Ureter (tissue), 1 donor: Measurements from ENCODE around the gene ANKRD22. TPM values are rescaled to one million over a fixed set of nuclear protein-coding genes. Genes with fewer than 3 reads are reported as not detected.
"Not testable (repeated sequence)": the region's sequence is repeated elsewhere in the genome, so short reads cannot be mapped to it uniquely, and the experiment has no call there.

Experiments
- DNase-seq: peaks from one replicate; pipeline ENCODE4 v3.0.0-alpha.2; 2020; ENCODE audit warnings: low spot score
- total RNA-seq: library from RNA; stranded (reverse); gene quantifications from one replicate; pipeline ENCODE4 v1.2.4, GENCODE V29; 2023
- donor health status: DM: yes; HTN: yes; CAD: no.

Gene ANKRD22
- total RNA-seq, 1 donor from 2014 or later: 14.7 TPM

GRCh38 chr10:88877298-88877697, 25.7 kb upstream of the ANKRD22 start:
- DNase-seq: no peak

GRCh38 chr10:88875081-88875480, 23.4 kb upstream of the ANKRD22 start:
- no peak for DNase-seq

- no peak for DNase-seq
Measured at GRCh38 chr10:88874281-88874680, 22.6 kb upstream of the ANKRD22 start.

- no peak for DNase-seq
Measured at GRCh38 chr10:88873757-88874156, 22.1 kb upstream of the ANKRD22 start.

GRCh38 chr10:88870089-88870488, 18.4 kb upstream of the ANKRD22 start:
- DNase-seq: no peak

GRCh38 chr10:88866454-88866853, 14.8 kb upstream of the ANKRD22 start:
- no peak for DNase-seq

- no peak for DNase-seq
Measured at GRCh38 chr10:88865281-88865876, 13.7 kb upstream of the ANKRD22 start.

- no peak for DNase-seq
Measured at GRCh38 chr10:88861036-88861435, 9.4 kb upstream of the ANKRD22 start.

GRCh38 chr10:88858491-88858890, 6.8 kb upstream of the ANKRD22 start:
- no peak for DNase-seq

- no peak for DNase-seq
Measured at GRCh38 chr10:88857831-88858230, 6.2 kb upstream of the ANKRD22 start.

- no peak for DNase-seq
Measured at GRCh38 chr10:88854684-88855083, 3.0 kb upstream of the ANKRD22 start.

GRCh38 chr10:88853155-88853881, 1.7 kb upstream of the ANKRD22 start:
- no peak for DNase-seq

- no peak for DNase-seq
Measured at GRCh38 chr10:88852327-88852726, 683 bp upstream of the ANKRD22 start.

- DNase-seq: no peak
Measured at GRCh38 chr10:88850712-88851111, 932 bp downstream of the ANKRD22 start.

- DNase-seq: no peak
Measured at GRCh38 chr10:88849234-88849633, 2.4 kb downstream of the ANKRD22 start.

GRCh38 chr10:88848499-88848898, 3.1 kb downstream of the ANKRD22 start:
- no peak for DNase-seq

GRCh38 chr10:88843171-88843570, 8.5 kb downstream of the ANKRD22 start:
- DNase-seq: no peak

- DNase-seq: no peak
Measured at GRCh38 chr10:88841316-88842111, 10.1 kb downstream of the ANKRD22 start.

- DNase-seq: no peak
Measured at GRCh38 chr10:88840881-88841280, 10.8 kb downstream of the ANKRD22 start.

GRCh38 chr10:88840104-88840503, 11.5 kb downstream of the ANKRD22 start:
- no peak for DNase-seq

GRCh38 chr10:88838766-88839350, 12.8 kb downstream of the ANKRD22 start:
- no peak for DNase-seq

GRCh38 chr10:88837632-88838031, 14.0 kb downstream of the ANKRD22 start:
- DNase-seq: not testable (repeated sequence)

- no peak for DNase-seq
Measured at GRCh38 chr10:88835910-88836221, 15.8 kb downstream of the ANKRD22 start.
